K562 (cell line): ENCODE data around the gene RFC5. TPM values are rescaled to one million over a fixed set of nuclear protein-coding genes. Genes with fewer than 3 reads are reported as not detected.

Source experiments
- ATAC-seq: fragments of 200-7000 bp; cut with Tn5 transposase; 3 replicates; pipeline ENCODE4 v1.9.1; 2020; ENCODE audit warnings: moderate library complexity
- BruUV-seq: library from RNA; stranded (reverse); fragments of 400-500 nt; replicated peaks from 2 replicates; lab custom pipeline; 2021; lab: Mats Ljungman, UMichigan
- CTCF ChIA-PET: fragments of 300-600 bp; formaldehyde crosslinking; extraction: SDS; loops from one replicate; lab custom pipeline; 2021; ENCODE audit warnings: low intra/inter-chr PET ratio; lab: Yijun Ruan, JAX
- POLR2A ChIA-PET: fragments of 300-600, 350-650 bp; sonication (Branson Sonifier 250); formaldehyde crosslinking; extraction: SDS; loops from one replicate; lab custom pipeline; 2021; ENCODE audit warnings: antibody characterized with exemption, inconsistent platforms; lab: Yijun Ruan, JAX
- DNase-seq, 4 experiments: peaks; one replicate each; pipeline versions ENCODE4 v3.0.0 to v3.0.0-alpha.2; 2011 to 2018; ENCODE audit warnings: low spot score in 3 of 4, mixed read lengths in 3 of 4; ENCODE audit errors: extremely low read depth in 1 of 4
- FAIRE-seq: peaks from 2 replicates; lab custom pipeline; 2011; peaks lifted over from hg19 to GRCh38; lab: Jason Lieb, UNC
- H2AFZ ChIP-seq: 2 replicates; pipeline ENCODE4 v1.6.0; 2011; ENCODE audit warnings: low read depth, low read length, control low read depth, inconsistent platforms
- H3K27ac ChIP-seq: fragments of 200-600 bp; 3 replicates; pipeline ENCODE4 v1.8.0; 2011; ENCODE audit warnings: low read depth, mild to moderate bottlenecking, control low read depth, inconsistent platforms, low read length, moderate library complexity, mixed read lengths; ENCODE audit errors: extremely low read depth
- H3K27me3 ChIP-seq, 2 experiments: fragments of 300-600 bp in 1 of 2; 2 replicates in 1 of 2; 3 replicates in 1 of 2; pipeline versions ENCODE4 v1.6.0 to v1.8.0; 2011; ENCODE audit warnings: inconsistent platforms in 2 of 2, low read length in 2 of 2, mild to moderate bottlenecking in 1 of 2, mixed read lengths in 1 of 2, moderate library complexity in 1 of 2; ENCODE audit not compliant: control insufficient read depth in 2 of 2, insufficient read depth in 2 of 2
- H3K36me3 ChIP-seq: fragments of 300-600 bp; 3 replicates; pipeline ENCODE4 v1.8.0; 2011; ENCODE audit warnings: mild to moderate bottlenecking, low read length, inconsistent platforms; ENCODE audit not compliant: control insufficient read depth, insufficient read depth
- H3K4me1 ChIP-seq, 2 experiments: fragments of 200-600 bp in 1 of 2; replicated peaks in 1 of 2; 2 replicates in 1 of 2; 3 replicates in 1 of 2; pipeline versions ENCODE4 v1.5.1 to v1.8.0; 2011; ENCODE audit warnings: inconsistent platforms in 2 of 2, low read length in 2 of 2, mild to moderate bottlenecking in 1 of 2, mixed read lengths in 1 of 2, moderate library complexity in 1 of 2; ENCODE audit not compliant: control insufficient read depth in 2 of 2, insufficient read depth in 2 of 2
- H3K4me2 ChIP-seq: 2 replicates; pipeline ENCODE4 v1.6.1; 2011; ENCODE audit warnings: low read length, control low read depth, inconsistent platforms, mixed read lengths; ENCODE audit not compliant: insufficient read depth
- H3K4me3 ChIP-seq: fragments of 200-600 bp; sonication (generic), shearing (Covaris generic); 2 replicates; pipeline ENCODE4 v1.5.1; 2016; ENCODE audit warnings: control low read depth, inconsistent platforms
- H3K79me2 ChIP-seq: fragments of 200-600 bp; 3 replicates; pipeline ENCODE4 v1.8.0; 2011; ENCODE audit warnings: low read length, inconsistent platforms; ENCODE audit not compliant: control insufficient read depth, insufficient read depth
- H3K9ac ChIP-seq, 2 experiments: 2 replicates each; pipeline versions ENCODE4 v1.6.0 to v1.6.1; 2011; ENCODE audit warnings: low read depth in 2 of 2, low read length in 2 of 2, control low read depth in 1 of 2, inconsistent platforms in 1 of 2, mild to moderate bottlenecking in 1 of 2, mixed read lengths in 1 of 2; ENCODE audit not compliant: insufficient read depth in 1 of 2
- H3K9me1 ChIP-seq: one replicate; pipeline ENCODE4 v1.6.0; 2011; ENCODE audit warnings: inconsistent platforms, mild to moderate bottlenecking, low read length, moderate library complexity; ENCODE audit not compliant: control insufficient read depth, insufficient read depth
- H3K9me3 ChIP-seq: replicated peaks from 2 replicates; pipeline ENCODE4 v1.5.1; 2011; ENCODE audit warnings: low read depth, low read length, inconsistent platforms; ENCODE audit not compliant: control insufficient read depth, insufficient read depth
- H4K20me1 ChIP-seq: replicated peaks from 2 replicates; pipeline ENCODE4 v1.6.1; 2011; ENCODE audit warnings: low read length, inconsistent platforms, mixed read lengths; ENCODE audit not compliant: control insufficient read depth, insufficient read depth
- CTCFL ChIP-seq: IDR thresholded peaks from 2 replicates; pipeline ENCODE4 v1.6.1; 2011; ENCODE audit warnings: borderline replicate concordance, low read depth, mild to moderate bottlenecking, moderate library complexity, low read length; ENCODE audit not compliant: insufficient read depth, poor library complexity, severe bottlenecking
- HDAC6 ChIP-seq: IDR thresholded peaks from 2 replicates; pipeline ENCODE4 v1.6.1; 2012; ENCODE audit warnings: low read depth, mild to moderate bottlenecking, control low read depth, inconsistent platforms, low read length, moderate library complexity
- JUNB ChIP-seq: fragments of 450-650 bp; formaldehyde crosslinking; conservative IDR thresholded peaks from 2 replicates; pipeline ENCODE4 v1.4.0; 2020; ENCODE audit warnings: mild to moderate bottlenecking
- KDM1A ChIP-seq, 2 experiments: fragments of 450-650 bp; IDR thresholded peaks; 2 replicates each; pipeline ENCODE4 v1.6.1; 2016; ENCODE audit warnings: mild to moderate bottlenecking in 2 of 2
- KLF1 ChIP-seq: fragments of 450-650 bp; IDR thresholded peaks from 2 replicates; pipeline ENCODE4 v1.6.1; 2016; ENCODE audit warnings: missing genetic modification characterization, missing compliant biosample characterization
- SMAD4 ChIP-seq: fragments of 250-450 bp; sonication (Bioruptor Pico); conservative IDR thresholded peaks from 2 replicates; pipeline ENCODE4 v1.8.0; 2021; ENCODE audit warnings: inconsistent platforms, mild to moderate bottlenecking, moderate library complexity
- STAG1 ChIP-seq: sonication (generic); formaldehyde crosslinking; IDR thresholded peaks from 2 replicates; pipeline ENCODE4 v1.5.0; 2020; ENCODE audit warnings: missing genetic modification reagents, borderline replicate concordance
- YY1 ChIP-seq, 3 experiments: IDR thresholded peaks; 2 replicates each; pipeline ENCODE4 v1.6.1; 2011; ENCODE audit warnings: low read length in 2 of 3, mild to moderate bottlenecking in 2 of 3, moderate library complexity in 2 of 3, borderline replicate concordance in 1 of 3, control low read depth in 1 of 3, low read depth in 1 of 3; ENCODE audit not compliant: insufficient read depth in 3 of 3, insufficient replicate concordance in 2 of 3, control insufficient read depth in 1 of 3, insufficient read length in 1 of 3; ENCODE audit errors: extremely low read depth in 1 of 3
- WGBS: fragments of 100-300 bp; shearing (Covaris generic); methylation state at CpG from one replicate; pipeline ENCODE4 v1.1.6; 2016; ENCODE audit warnings: low coverage, mixed read lengths; ENCODE audit not compliant: insufficient coverage; ENCODE audit errors: missing lambda C conversion rate; 5-methylcytosine and 5-hydroxymethylcytosine counted together
- in situ Hi-C: fragments of 300-500 bp; cut with MboI; formaldehyde crosslinking; loops from 4 replicates; pipeline ENCODE4 v1.15.0; 2018; ENCODE audit warnings: inconsistent platforms, mixed read lengths
- intact Hi-C: fragments of 100-400 bp; cut with micrococcal nuclease; formaldehyde crosslinking; loops from 2 replicates; pipeline ENCODE4 v1.14.2; 2022
- polyA plus RNA-seq, 8 experiments: library from polyadenylated mRNA; depleted of rRNA in 4 of 8; stranded (reverse) in 5 of 8; unstranded in 3 of 8; fragments of >200 nt; fragmentation: Nextera tagmentation in 2 of 8; fragmentation: Illumina TruSeq in 1 of 8; extraction: Ambion mirVana in 2 of 8; extraction: Trizol in 1 of 8; gene quantifications; 2 replicates each; pipeline versions ENCODE4 v1.2.1 to v1.2.3, GENCODE V29; 2011 to 2014; ENCODE audit warnings: inconsistent platforms in 1 of 8, missing spikeins in 1 of 8
- total RNA-seq, 7 experiments: library from RNA; depleted of rRNA in 6 of 7; stranded (reverse); fragments of >200 nt in 6 of 7; fragmentation: Illumina TruSeq in 2 of 7; extraction: Trizol in 2 of 7; gene quantifications; 2 replicates each; pipeline versions ENCODE4 v1.2.1 to v1.2.3, GENCODE V29; 2011 to 2021; ENCODE audit warnings: low replicate concordance in 1 of 7
- TF ChIP-seq, protein P1 (sequence below): sonication (generic); formaldehyde crosslinking; IDR thresholded peaks from 2 replicates; pipeline ENCODE4 v1.8.0; 2022; ENCODE audit warnings: mild to moderate bottlenecking, missing genetic modification reagents
- TF ChIP-seq, protein P2 (sequence below): fragments of 450-650 bp; IDR thresholded peaks from 2 replicates; pipeline ENCODE4 v1.6.1; 2014; ENCODE audit warnings: low read depth, mild to moderate bottlenecking, moderate library complexity, borderline replicate concordance
- TF ChIP-seq, protein P3 (sequence below): sonication (generic); formaldehyde crosslinking; IDR thresholded peaks from 2 replicates; pipeline ENCODE4 v1.8.1; 2023; ENCODE audit warnings: mild to moderate bottlenecking, missing genetic modification reagents
- TF ChIP-seq, protein P4 (sequence below): fragments of 450-650 bp; IDR thresholded peaks from 2 replicates; pipeline ENCODE4 v1.6.1; 2016; ENCODE audit warnings: antibody characterized with exemption

Gene RFC5
- total and polyA plus RNA-seq, 9 of the 15 experiments (the other 6 are each of a cell fraction or from before 2014, with no cell fraction given), result 61.8 to 189 (median 92.9) TPM

GRCh38 chr12:118058881-118059280, 42.4 kb downstream of the RFC5 start:
- TF ChIP-seq SMAD4 (CRISPR knock-in tag) (no peak), YY1 (IDR thresholded peaks at IDR 0.05; ENCODE audit: borderline replicate concordance in 1 of 3, control insufficient read depth in 1 of 3, extremely low read depth in 1 of 3, insufficient read depth in 3 of 3, insufficient read length in 1 of 3, insufficient replicate concordance in 2 of 3, low read depth in 1 of 3, low read length in 2 of 3) (no peak), KDM1A (IDR thresholded peaks at IDR 0.05) (no peak), HDAC6 (no peak), KLF1 (no peak), JUNB (CRISPR knock-in tag) (no peak), STAG1 (no peak), CTCFL (no peak)
- TF ChIP-seq, protein P1, sequence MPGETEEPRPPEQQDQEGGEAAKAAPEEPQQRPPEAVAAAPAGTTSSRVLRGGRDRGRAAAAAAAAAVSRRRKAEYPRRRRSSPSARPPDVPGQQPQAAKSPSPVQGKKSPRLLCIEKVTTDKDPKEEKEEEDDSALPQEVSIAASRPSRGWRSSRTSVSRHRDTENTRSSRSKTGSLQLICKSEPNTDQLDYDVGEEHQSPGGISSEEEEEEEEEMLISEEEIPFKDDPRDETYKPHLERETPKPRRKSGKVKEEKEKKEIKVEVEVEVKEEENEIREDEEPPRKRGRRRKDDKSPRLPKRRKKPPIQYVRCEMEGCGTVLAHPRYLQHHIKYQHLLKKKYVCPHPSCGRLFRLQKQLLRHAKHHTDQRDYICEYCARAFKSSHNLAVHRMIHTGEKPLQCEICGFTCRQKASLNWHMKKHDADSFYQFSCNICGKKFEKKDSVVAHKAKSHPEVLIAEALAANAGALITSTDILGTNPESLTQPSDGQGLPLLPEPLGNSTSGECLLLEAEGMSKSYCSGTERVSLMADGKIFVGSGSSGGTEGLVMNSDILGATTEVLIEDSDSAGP (CRISPR knock-in tag), result no peak
- TF ChIP-seq, protein P2, sequence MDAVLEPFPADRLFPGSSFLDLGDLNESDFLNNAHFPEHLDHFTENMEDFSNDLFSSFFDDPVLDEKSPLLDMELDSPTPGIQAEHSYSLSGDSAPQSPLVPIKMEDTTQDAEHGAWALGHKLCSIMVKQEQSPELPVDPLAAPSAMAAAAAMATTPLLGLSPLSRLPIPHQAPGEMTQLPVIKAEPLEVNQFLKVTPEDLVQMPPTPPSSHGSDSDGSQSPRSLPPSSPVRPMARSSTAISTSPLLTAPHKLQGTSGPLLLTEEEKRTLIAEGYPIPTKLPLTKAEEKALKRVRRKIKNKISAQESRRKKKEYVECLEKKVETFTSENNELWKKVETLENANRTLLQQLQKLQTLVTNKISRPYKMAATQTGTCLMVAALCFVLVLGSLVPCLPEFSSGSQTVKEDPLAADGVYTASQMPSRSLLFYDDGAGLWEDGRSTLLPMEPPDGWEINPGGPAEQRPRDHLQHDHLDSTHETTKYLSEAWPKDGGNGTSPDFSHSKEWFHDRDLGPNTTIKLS, result no peak
- TF ChIP-seq, protein P3, sequence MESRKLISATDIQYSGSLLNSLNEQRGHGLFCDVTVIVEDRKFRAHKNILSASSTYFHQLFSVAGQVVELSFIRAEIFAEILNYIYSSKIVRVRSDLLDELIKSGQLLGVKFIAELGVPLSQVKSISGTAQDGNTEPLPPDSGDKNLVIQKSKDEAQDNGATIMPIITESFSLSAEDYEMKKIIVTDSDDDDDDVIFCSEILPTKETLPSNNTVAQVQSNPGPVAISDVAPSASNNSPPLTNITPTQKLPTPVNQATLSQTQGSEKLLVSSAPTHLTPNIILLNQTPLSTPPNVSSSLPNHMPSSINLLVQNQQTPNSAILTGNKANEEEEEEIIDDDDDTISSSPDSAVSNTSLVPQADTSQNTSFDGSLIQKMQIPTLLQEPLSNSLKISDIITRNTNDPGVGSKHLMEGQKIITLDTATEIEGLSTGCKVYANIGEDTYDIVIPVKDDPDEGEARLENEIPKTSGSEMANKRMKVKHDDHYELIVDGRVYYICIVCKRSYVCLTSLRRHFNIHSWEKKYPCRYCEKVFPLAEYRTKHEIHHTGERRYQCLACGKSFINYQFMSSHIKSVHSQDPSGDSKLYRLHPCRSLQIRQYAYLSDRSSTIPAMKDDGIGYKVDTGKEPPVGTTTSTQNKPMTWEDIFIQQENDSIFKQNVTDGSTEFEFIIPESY, result no peak
- TF ChIP-seq, protein P4, sequence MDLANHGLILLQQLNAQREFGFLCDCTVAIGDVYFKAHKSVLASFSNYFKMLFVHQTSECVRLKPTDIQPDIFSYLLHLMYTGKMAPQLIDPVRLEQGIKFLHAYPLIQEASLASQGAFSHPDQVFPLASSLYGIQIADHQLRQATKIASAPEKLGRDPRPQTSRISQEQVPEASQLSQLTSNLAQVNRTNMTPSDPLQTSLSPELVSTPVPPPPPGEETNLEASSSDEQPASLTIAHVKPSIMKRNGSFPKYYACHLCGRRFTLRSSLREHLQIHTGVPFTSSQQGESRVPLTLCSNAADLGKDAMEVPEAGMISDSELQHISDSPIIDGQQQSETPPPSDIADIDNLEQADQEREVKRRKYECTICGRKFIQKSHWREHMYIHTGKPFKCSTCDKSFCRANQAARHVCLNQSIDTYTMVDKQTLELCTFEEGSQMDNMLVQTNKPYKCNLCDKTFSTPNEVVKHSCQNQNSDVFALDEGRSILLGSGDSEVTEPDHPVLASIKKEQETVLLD, result no peak
- Histone ChIP-seq H3K4me2 (no peak overlapping the region), H3K4me1 (peaks cover 15 to 22% of the 10 kb centered on the region in 2 experiments), H2AFZ (no peak overlapping the region), H3K9me1 (no peaks in the 10 kb centered on the region), H3K9ac (no peak overlapping the region), H3K27me3 (no peaks in the 10 kb centered on the region), H4K20me1 (peaks cover 5% of the 10 kb centered on the region; the same call in 1 of the 2 replicates), H3K36me3 (no peaks in the 10 kb centered on the region; the same call in 2 of the 3 replicates), H3K79me2 (peaks cover 38% of the 10 kb centered on the region), H3K27ac (no peak overlapping the region), H3K9me3 (no peaks in the 10 kb centered on the region), H3K4me3 (no peak overlapping the region)
- intact Hi-C loops, result no loop called here
- in situ Hi-C loops, result no loop called here
- WGBS, result 72% methylated on average over 7 of the region's 8 CpGs
- DNase-seq (no peak), ATAC-seq (no peak), FAIRE-seq (no peak)
- ChIA-PET CTCF (no interaction called here), POLR2A (interaction anchor here (0.6 to 1.1 kb wide), 3 partner anchors 12 to 35 kb away, joined by 3 to 7 read pairs (median 4); no protein-coding TSS in a partner anchor)
- no TSS peak for BruUV-seq
